PC-3 (cell line): ENCODE results near the gene ACP6.

ENCODE experiments used
- CTCF ChIP-seq: fragments of 300-600 bp; sonication (generic); conservative IDR thresholded peaks from 2 replicates; pipeline ENCODE4 v1.5.1; 2017; ENCODE audit warnings: antibody characterized with exemption, low read depth, mild to moderate bottlenecking, low read length
- EZH2 ChIP-seq: fragments of 300-600 bp; sonication (generic); IDR thresholded peaks from one replicate; pipeline ENCODE4 v1.6.1; 2017; ENCODE audit warnings: antibody characterized with exemption, mild to moderate bottlenecking, low read length; ENCODE audit not compliant: unreplicated experiment
- EZH2phosphoT487 ChIP-seq: fragments of 300-600 bp; sonication (generic); IDR thresholded peaks from 2 replicates; pipeline ENCODE4 v1.6.1; 2018; ENCODE audit warnings: mild to moderate bottlenecking, antibody characterized with exemption, low read length, borderline replicate concordance

GRCh38 chr1:147640553-147641165 is 29.7 kb downstream of the ACP6 start:
- TF ChIP-seq EZH2 (no peak), CTCF (peak; percentile 96), EZH2phosphoT487 (no peak)
